ENCODE measurements around the gene CD2AP.
"Not testable (repeated sequence)": the region's sequence is repeated elsewhere in the genome, so short reads cannot be mapped to it uniquely, and the experiment has no call there.

The CD2AP gene

DNA sequence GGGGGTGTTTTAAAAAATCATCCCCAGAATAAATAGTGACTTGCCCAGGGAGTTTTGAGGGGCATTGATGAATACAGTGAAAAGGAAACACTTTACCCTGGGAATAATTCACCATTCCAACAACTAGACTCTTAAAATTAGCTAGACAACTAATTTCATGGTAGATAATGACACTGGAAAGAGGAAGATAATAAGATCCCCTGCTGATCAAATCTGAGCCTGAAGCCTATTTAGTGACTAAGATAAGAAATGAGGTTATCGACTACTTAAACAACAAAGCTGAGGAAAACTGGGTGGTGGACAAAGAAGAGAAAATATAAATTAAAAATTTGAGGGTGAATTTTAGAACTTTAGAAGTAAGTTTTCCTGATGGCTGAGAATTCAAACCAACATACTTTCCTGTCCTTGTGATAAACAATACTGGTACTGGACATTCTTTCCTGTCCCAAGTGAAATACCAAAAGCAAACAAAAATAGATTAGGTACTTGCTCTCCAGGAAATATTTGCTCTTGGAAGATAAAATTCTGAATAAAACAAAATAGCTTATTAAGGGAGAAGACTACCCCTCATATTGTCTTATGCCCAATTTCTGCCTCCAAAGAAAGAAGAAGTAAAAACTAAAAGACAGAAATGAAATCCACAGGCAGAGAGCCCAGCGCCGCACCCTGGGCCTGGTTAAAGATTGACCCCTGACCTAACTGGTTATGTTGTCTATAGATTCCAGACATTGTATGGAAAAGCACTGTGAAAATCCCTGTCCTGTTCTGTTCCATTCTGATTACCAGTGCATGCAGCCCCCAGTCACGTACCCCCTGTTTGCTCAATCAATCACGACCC is 156.8 kb downstream of the CD2AP start:
- DNase-seq (ENCODE audit: low spot score): no peak

DNA sequence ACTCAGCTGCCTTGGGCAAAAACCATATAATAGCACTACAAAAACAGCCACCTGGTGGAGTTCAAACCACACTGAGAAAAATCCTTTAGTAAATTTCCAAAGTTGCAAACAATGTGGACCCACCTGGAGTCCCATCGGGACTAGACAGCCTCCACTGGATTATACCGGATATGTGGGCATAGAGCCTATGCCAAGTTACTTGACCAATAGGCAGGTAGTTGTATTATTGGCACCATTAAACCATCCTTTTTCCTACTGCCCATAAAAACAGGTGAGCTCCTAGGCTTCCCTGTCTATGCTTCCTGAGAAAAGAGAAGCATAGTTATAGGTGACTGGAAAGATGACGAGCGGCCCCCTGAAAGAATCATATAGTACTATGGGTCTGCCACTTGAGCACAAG is 169.1 kb downstream of the CD2AP start:
- DNase-seq (ENCODE audit: low spot score): no peak

DNA sequence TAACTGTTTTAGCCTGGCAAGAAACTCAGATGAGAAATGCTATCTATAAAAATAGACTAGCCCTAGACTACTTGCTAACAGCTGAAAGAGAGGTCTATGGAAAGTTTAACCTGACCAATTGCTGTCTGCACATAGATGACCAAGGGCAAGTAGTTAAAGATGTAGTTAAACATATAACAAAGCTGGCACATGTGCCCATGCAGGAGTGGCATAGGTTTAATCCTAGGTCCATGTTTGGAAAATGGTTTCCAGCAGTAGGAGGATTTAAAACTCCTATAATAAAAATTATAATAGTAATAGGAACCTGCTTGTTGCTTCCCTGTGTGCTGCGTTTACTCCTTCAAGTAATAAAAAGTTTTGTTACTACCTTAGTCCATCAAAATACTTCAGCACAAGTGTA is 169.6 kb downstream of the CD2AP start:
- no peak for DNase-seq (ENCODE audit: low spot score)

DNA sequence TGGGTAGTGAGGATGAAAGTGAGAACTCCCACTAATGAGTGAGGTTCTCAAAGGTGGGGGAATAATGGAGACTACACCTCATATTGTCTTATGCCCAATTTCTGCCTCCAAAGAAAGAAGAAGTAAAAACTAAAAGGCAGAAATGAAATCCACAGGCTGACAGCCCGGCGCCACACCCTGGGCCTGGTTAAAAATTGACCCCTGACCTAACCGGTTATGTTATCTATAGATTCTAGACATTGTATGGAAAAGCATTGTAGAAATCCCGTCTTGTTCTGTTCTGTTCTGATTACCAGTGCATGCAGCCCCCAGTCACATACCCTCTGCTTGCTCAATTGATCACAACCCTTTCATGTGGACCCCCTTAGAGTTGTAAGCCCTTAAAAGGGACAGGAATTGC is 170.0 kb downstream of the CD2AP start:
- not testable (repeated sequence) for DNase-seq (ENCODE audit: low spot score)

DNA sequence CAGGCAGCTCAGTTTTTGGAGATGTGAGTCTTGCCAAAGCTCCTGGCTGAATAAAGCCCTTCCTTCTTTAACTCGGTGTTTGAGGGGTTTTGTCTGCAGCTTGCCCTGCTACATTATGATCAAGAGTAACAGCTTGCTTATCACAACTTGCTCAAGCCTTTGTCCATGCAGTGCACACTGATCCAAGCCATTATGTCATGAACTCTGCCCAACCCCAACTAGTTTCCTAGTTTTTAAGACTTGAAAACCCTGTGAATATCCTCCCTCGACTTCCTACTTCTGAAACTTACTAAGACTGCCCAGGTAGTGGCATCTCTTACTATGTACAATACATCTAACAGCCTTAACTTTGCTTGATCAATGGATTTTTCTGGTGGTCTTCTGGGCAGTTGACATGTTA is 170.4 kb downstream of the CD2AP start:
- no peak for DNase-seq (ENCODE audit: low spot score)

DNA sequence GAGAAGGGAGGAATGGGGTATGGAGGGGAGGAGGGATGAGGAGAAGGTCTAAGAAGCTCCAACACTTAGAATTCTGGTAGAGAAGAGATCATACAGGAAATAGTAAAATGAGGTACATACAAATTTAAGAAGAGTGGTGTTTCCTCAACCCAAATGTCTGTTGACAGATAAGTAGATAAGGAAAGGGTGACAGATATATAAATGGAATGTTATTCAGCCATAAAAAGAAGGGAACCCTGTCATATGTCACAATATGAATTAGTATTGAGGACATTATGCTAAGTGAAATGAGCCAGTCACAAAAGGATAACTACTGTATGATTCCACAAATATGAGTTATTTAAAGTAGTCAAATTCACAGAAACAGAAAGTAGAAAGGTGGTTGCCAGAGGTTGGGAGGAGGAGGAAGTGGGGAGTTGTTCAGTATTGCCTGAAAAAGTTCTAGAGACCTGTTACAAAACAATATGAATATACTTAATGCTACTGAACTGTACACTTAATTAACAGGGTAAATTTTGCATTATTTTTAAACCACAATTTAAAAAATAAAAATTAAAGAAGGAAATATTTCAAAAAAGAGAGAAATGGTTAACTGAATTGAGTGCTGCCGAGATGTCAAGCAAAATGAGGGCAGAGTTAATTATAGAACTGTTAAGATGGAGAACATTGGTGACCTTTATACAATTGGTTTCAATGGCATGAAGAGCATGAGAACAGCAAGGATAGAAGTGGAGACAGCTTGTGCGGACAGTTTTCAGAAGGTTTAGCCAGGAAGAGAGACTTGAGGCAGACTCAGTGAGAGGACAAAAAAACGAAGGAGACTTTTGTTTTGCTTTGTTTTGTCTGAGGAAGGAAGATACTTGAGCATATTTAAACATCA is 173.2 kb downstream of the CD2AP start:
- no peak for DNase-seq (ENCODE audit: low spot score)

DNA sequence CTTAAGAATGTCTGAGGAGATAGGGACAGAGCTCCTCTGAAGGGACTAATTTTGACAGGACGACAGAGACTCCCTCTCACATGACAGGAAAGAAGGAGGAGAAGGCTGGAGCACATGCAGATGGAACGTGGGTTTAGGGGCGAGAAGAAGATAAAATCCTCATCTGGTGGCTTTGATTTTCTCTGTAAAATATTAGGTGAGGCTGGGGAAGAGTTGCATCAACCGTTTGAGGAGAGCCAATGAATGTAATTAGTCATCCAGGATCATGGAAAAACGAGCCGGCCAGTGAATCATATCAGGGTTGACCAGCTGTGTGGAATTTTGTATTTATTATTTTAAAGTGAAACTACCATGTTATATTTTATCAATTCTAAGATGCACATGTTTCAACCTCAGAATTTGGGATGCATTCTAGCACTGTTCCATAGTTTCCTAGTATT is 173.9 kb downstream of the CD2AP start:
- DNase-seq (ENCODE audit: low spot score): no peak

DNA sequence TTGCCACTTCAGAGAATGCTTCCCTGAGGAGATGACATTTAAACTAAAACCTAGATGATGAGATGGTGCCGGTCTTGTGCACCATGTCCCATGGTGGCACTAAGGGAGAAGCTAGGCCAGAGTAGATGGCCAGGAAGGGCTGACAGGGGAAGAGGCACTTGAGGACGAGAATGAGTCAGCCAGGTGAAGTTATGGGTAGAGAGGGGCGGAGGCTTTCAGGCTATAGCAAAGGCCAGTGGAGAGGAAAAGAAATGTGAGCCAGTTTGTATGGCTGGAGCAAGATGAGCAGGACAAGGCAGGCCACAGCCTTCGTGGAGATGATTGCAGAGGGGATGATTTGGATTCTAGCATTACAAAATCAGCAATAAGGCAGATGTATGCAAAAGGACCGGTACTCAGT is 176.1 kb downstream of the CD2AP start:
- no peak for DNase-seq (ENCODE audit: low spot score)

DNA sequence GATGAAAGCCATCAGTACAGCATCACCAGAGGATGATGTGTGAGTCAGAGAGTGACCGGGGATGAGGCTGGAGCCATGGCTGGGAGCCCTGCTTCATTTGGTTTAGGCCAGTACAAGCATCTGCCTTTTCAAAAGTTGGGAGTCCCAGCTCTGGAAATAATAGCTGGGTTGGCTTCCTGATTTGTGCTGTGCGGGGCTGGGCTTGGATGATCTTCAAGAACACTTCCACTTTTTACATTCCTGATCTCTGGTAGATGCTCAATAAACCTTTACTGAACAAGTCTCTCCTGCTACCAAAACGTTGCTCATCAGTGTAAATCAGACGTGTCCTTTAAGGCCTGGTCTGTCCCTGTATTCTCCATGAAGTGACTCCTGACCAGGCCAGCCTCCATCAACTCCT is 176.7 kb downstream of the CD2AP start:
- no peak for DNase-seq (ENCODE audit: low spot score)

DNA sequence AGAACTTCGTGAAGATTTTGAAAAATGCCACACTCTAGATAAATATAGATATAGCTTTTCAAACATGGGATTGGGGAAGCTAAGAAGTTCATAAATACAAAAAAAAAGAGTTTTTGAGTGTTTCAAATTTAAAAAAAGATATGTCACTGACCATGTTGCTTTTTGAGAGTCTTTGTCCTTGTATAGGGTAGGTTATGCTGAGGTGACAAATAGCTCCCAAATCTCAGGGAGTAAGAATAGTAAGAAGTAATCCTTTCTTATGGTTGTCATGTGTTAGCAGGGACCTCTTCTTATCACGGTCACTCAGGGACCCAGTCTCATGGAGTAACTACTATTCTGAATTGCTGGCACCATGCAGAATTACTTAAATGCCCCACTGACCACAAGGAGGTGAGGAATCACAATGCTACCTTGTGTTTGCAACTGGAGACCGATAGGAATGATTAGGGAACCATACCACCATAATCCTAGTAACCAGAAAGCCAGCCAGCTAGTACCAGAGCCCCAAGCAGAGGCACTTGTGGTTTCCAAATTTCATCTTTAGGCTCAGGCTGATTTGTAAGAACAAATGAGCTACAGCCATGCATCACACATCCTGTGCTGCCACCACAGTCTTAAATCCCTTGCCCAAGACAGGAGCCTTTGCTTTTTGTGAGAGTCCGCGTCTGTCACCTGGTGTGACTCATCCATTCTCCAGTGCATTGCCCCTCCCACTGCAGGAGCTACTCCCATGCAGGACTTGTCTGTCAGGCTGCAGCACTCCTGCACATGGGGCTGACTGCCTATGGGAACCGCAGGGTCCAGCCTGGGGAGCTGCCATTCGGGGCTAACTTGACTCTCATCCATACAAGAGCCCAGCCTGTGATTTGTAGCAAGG is 178.4 kb downstream of the CD2AP start:
- DNase-seq (ENCODE audit: low spot score): no peak

DNA sequence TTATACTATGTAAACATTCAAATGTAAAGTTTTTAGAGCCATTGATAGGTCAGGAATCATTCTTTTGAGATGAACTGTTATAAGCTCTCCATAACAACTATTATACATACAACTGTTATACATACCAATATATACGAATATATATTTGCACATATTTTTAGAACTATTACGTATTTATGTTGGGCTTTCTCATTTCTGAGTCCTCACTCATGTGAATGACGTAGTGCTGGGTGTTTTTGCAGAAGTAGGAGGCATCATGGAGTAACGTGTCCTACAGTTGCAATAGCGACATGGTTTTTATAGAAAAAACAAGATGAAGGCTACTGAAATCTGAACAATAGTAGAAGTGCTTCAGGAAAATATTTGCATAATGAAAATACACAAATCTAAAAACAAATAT is 184.4 kb downstream of the CD2AP start:
- DNase-seq (ENCODE audit: low spot score): no peak

DNA sequence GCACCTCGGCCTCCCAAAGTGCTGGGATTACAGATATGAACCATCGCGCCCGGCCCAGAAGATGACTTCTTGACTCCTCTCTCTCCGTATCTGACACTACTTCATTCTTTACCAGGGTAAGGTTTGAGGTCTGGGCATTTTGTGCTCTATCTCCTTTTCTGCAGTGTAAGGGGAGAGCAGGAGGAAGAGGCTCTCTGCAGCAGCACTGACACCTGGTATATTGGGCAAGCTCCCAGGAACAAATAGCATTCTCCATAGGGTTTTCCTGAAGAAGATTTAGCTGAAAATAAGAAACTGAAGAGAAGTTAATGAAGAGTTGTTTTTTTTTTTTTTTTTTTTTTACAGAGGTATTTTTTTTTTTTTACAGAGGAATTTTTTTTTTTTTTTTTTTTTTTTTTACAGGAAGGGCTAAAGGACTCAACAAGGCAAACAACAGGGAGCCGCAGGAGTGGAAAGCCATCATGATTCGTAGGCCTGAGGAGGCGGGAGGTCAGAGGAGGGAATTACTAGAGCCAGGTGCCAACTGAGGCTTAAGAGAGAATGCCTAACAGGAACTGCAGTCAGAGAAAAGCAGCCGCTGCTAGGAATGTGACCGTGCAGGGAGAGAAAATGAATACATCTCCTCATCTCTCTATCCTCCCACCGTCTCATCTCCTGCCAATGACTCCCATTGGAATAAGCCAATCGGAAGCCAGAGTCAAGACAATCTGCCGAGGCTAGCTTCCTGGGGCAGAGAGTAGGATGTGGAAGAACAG is 186.1 kb downstream of the CD2AP start:
- DNase-seq (ENCODE audit: low spot score): no peak

DNA sequence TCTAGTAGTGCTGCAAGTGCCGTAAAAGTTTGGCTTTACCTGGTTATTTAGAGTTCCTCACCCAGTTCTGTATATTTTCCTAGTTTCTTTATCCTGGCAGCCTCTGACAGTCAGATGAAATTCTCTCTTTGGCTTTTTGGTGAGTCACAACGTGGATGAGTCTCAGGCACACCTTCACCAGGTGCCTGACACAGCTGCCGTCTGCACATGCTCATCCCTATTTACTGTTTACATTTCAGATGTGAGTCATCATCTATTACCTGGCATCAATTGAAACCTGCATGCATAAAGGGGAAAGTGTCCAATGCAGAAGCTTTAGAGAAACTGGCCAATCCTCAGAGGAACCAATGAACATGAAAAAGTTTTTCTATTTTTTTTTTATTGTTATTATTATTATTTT is 187.5 kb downstream of the CD2AP start:
- no peak for DNase-seq (ENCODE audit: low spot score)

DNA sequence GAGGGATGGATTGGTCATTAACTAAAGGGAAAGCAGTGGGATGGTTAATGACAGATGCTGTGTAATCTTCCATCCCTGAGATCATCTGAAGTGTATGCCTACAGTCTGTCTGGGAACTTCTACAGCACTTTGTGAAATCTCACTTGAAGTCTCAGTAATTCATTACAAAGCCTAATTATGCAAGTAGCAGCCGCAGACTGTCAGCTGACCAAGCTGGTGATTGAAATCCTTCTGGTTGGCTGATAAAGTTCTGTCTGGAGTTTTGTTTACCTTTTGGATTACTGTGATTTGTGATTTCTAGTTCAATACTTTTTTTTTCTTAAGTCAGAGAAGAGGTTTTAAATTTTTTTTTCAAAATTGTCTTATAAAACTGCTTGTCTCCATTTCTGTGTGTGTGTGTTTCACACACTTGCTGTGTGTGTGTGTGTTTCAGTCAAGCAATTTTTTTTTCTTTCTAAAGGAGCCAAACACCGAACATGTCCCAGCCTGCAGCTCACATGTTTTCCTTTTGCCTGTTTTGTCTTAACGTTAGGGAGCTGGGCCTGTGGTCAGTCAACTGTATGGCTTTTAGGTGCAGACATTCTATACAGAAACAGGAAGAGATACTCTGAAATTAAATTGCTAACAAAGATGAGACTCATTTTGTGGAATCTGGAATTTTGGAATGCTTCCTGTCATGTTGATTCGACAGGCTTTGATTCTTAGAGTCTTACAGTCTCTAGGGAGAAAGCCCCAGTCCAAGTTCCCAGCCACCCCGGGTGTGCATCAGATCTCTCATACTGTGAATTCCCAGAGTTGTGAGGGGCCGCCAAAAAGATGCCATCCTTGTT is 192.3 kb downstream of the CD2AP start:
- DNase-seq (ENCODE audit: low spot score): no peak

DNA sequence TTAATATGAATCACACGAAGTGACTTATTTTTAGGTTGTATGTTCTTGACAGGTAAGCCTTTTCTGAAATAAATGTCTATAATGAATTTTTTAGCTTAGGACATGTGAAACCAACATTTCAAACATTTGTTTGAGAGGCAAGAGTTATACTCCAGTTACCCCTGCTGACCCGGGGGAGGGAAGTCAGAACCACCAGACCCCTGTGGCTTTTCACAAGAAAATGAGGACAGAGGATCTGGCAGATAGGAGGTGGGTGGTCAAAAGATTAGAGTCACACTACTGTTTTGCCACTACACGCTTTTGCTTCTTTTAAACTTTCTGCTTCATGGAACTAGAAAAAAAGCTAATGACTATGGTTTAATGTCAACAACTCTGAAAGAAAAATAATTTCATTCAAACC is 193.3 kb downstream of the CD2AP start:
- DNase-seq (ENCODE audit: low spot score): no peak

DNA sequence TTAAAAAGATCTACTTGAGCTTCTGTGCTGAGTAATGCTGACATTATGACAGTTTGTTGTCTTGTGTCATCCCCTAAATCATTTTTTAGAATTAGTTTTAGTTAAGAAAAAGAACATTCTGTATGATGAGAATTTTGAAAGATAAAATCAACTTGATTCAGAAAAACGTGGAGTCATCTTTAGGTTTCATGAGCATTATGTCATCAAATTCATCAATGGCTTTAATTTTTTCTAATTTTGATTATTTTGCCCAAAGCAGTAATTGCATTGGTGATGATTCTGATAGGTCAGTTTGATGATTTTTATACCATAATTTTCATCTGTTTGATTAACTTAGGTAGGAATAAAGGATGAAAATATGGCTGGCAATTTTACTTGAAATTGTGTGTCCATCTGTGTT is 194.2 kb downstream of the CD2AP start:
- DNase-seq (ENCODE audit: low spot score): no peak

DNA sequence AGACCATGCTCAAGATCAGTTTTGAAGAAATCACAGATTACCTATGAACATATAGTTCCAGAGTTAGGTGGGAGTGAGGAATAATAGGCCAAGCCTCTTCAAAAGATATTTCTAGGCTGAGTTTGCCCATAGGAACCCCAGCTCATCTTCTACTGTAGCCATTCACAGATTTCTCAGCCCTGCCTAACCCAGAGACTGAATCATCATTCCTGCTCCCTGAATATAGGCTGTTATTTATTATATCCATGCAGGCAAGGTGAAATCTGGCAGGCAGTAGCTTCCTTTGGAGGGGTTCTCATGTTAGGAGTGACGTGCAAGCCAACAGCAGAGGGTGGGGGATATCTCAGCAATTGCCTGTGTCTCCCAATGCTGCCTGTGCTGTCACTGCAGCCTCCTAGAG is 195.2 kb downstream of the CD2AP start:
- no peak for DNase-seq (ENCODE audit: low spot score)

DNA sequence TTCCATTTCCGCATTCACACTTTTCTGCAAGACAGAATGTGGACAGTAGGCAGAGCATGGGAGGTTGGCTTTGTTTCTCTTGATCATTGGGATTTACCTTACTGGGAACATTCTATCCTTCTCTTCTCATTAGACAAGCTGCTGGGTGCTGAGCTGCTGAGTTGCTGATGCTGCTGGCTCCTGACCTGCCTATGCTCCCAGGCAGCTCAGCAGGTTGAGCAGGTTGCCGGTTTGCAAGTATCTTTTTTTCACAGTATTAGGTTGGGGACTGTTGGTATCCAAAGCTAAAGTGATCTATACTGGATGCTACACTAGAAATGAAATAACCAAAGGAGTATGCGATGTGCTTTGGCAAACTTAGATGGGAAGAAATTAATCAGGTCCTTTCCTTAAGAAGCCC is 197.1 kb downstream of the CD2AP start:
- DNase-seq (ENCODE audit: low spot score): no peak
